Esophagus muscularis mucosa (tissue), 4 donors: ENCODE results near the gene RTF2. TPM values are rescaled to one million over a fixed set of nuclear protein-coding genes. Genes with fewer than 3 reads are reported as not detected.
A peak's percentile ranks its signal among the peaks of the same experiment; 100 is the strongest.

Experiments used
- DNase-seq: peaks from one replicate; pipeline ENCODE4 v3.0.0-alpha.2; 2017; ENCODE audit errors: extremely low spot score
- H3K27ac ChIP-seq, 4 donors: fragments of 200-600 bp; sonication (generic); replicated peaks in 1 of 4; 1 replicate in 3 of 4; 2 replicates in 1 of 4; pipeline ENCODE4 v1.5.1; 2016 to 2019; ENCODE audit warnings: mild to moderate bottlenecking in 1 of 4
- H3K27me3 ChIP-seq, 4 donors: fragments of 200-600 bp; sonication (generic); one replicate each; pipeline versions ENCODE4 v1.5.1 to v1.6.0; 2016 to 2019
- H3K36me3 ChIP-seq, 4 donors: fragments of 200-600 bp; sonication (generic); one replicate each; pipeline ENCODE4 v1.5.1; 2016 to 2019
- H3K4me1 ChIP-seq, 4 donors: fragments of 200-600 bp; sonication (generic); one replicate each; pipeline ENCODE4 v1.5.1; 2016 to 2019
- H3K4me3 ChIP-seq, 4 donors: fragments of 200-600 bp; sonication (generic); 1 replicate in 2 of 4; 2 replicates in 2 of 4; pipeline ENCODE4 v1.5.1; 2016 to 2019; ENCODE audit warnings: mild to moderate bottlenecking in 4 of 4, moderate library complexity in 1 of 4
- H3K9me3 ChIP-seq, 4 donors: fragments of 200-600 bp; sonication (generic); 1 replicate in 3 of 4; 2 replicates in 1 of 4; pipeline ENCODE4 v1.5.1; 2016 to 2019
- CTCF ChIP-seq, 3 experiments: fragments of 200-600 bp in 2 of 3; fragments of 450-650 bp in 1 of 3; sonication (generic) in 2 of 3; IDR thresholded peaks; one replicate each; pipeline ENCODE4 v1.5.1; 2017 to 2019; ENCODE audit warnings: antibody characterized with exemption in 3 of 3, mild to moderate bottlenecking in 2 of 3, moderate library complexity in 1 of 3
- EP300 ChIP-seq: sonication (generic); formaldehyde crosslinking; IDR thresholded peaks from one replicate; pipeline ENCODE4 v1.6.1; 2017; ENCODE audit warnings: antibody characterized with exemption
- POLR2A ChIP-seq: fragments of 450-650 bp; IDR thresholded peaks from one replicate; pipeline ENCODE4 v1.6.1; 2017; ENCODE audit warnings: antibody characterized with exemption, moderate library complexity, mild to moderate bottlenecking, low read depth
- POLR2AphosphoS5 ChIP-seq, 2 donors: sonication (generic); formaldehyde crosslinking; IDR thresholded peaks; one replicate each; pipeline ENCODE4 v1.6.1; 2017; ENCODE audit warnings: antibody characterized with exemption in 2 of 2
- WGBS: methylation state at CpG from one replicate; pipeline ENCODE4 v1.1.5; 2018; 5-methylcytosine and 5-hydroxymethylcytosine counted together
- intact Hi-C: fragments of 100-400 bp; cut with DNase I; formaldehyde crosslinking; loops from one replicate; pipeline ENCODE4 v1.15.1; 2023
- total RNA-seq, 4 donors: library from RNA; depleted of rRNA; stranded (reverse); fragments of >200 nt; gene quantifications; one replicate each; pipeline versions ENCODE4 v1.1.0 to v1.2.1, GENCODE V29; 2016

RTF2 gene
- total RNA-seq, 4 donors from 2014 or later: 71.0 to 93.3 (median 78.5) TPM

- Histone ChIP-seq H3K4me1 (peaks cover 3 to 35% (median 19%) of the 10 kb centered on the region in 4 donors), H3K4me3 (no peak overlapping the region), H3K27me3 (no peaks in the 10 kb centered on the region), H3K36me3 (no peaks in the 10 kb centered on the region), H3K9me3 (no peaks in the 10 kb centered on the region), H3K27ac (peak overlapping the region in 3 of 4 donors; percentile 18 to 47 (median 19))
- no peak for TF ChIP-seq POLR2AphosphoS5 (IDR thresholded peaks at IDR 0.05)
- TF ChIP-seq EP300: no peak
- TF ChIP-seq POLR2A: no peak
- no peak for TF ChIP-seq CTCF (IDR thresholded peaks at IDR 0.05)
- DNase-seq: no peak
- intact Hi-C loops: no loop called here
- 84% methylated on average over 17 of the region's 17 CpGs for WGBS
Measured at GRCh38 chr20:56442389-56443365, 25.8 kb upstream of the RTF2 start.

GRCh38 chr20:56443654-56444540, 24.5 kb upstream of the RTF2 start:
- Histone ChIP-seq H3K4me3 (no peak overlapping the region), H3K4me1 (peaks cover 3 to 30% (median 17%) of the 10 kb centered on the region in 4 donors)
- intact Hi-C loops: no loop called here

GRCh38 chr20:56445130-56445529, 23.3 kb upstream of the RTF2 start:
- Histone ChIP-seq H3K4me3 (no peak overlapping the region), H3K36me3 (no peaks in the 10 kb centered on the region), H3K27ac (no peak overlapping the region), H3K27me3 (no peaks in the 10 kb centered on the region), H3K4me1 (peaks cover 2 to 17% (median 7%) of the 10 kb centered on the region in 4 donors), H3K9me3 (no peaks in the 10 kb centered on the region)
- TF ChIP-seq POLR2AphosphoS5 (IDR thresholded peaks at IDR 0.05) (no peak), CTCF (IDR thresholded peaks at IDR 0.05) (no peak), EP300 (no peak), POLR2A (no peak)
- WGBS: 98% methylated on average over 3 of the region's 3 CpGs
- DNase-seq: no peak
- intact Hi-C loops: no loop called here

More at GRCh38 chr20:56443654-56444540, 24.5 kb upstream of the RTF2 start:
- 52% methylated on average over 26 of the region's 27 CpGs for WGBS
- H3K36me3 ChIP-seq: no peaks in the 10 kb centered on the region
- no peaks in the 10 kb centered on the region for H3K27me3 ChIP-seq
- no peak for TF ChIP-seq CTCF (IDR thresholded peaks at IDR 0.05)
- TF ChIP-seq EP300: no peak
- TF ChIP-seq POLR2A: no peak
- peak in 1 of 2 donors; percentile 4 for TF ChIP-seq POLR2AphosphoS5 (IDR thresholded peaks at IDR 0.05)
- no peaks in the 10 kb centered on the region for H3K9me3 ChIP-seq
- no peak for DNase-seq
- H3K27ac ChIP-seq: peak overlapping the region; percentile 23 to 47 (median 30)

- TF ChIP-seq EP300 (no peak), POLR2AphosphoS5 (IDR thresholded peaks at IDR 0.05) (no peak), CTCF (IDR thresholded peaks at IDR 0.05) (no peak), POLR2A (no peak)
- Histone ChIP-seq H3K4me3 (no peak overlapping the region), H3K4me1 (peaks cover 0 to 13% (median 5%) of the 10 kb centered on the region in 4 donors), H3K27me3 (no peaks in the 10 kb centered on the region), H3K9me3 (no peaks in the 10 kb centered on the region), H3K36me3 (no peaks in the 10 kb centered on the region), H3K27ac (no peak overlapping the region)
- intact Hi-C loops: no loop called here
- WGBS: 91% methylated on average over 10 of the region's 16 CpGs
- DNase-seq: no peak
Measured at GRCh38 chr20:56445540-56445939, 22.9 kb upstream of the RTF2 start.
